ENCODE data around the gene MYL6B.

The MYL6B gene

DNA sequence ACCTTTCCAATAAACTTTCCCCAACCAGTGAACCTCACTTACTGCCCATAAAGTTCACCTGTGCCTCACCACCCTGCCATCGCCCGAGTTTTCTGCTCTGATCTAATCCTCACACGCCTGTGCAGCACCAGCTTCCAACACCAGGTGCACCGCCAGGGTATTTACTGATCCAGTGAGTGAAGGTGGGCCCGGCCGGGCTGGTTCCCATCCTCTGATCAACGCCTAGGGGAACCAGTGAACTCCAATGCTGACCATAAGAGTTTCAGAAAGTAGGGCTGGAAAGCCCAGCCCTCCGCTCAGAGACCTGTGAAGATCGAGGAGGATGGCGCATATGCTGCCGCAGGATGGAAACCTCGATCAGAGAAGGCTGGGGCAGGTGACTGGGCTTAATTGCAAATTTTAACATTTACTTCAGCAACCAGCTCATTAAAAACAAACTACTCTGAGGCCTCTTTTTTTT is 685 bp upstream of the MYL6B start:
- peak overlapping the region; percentile 49 for H2AFZ ChIP-seq (ENCODE audit: low read depth, low read length)
- no peak overlapping the region for H3K14ac ChIP-seq (ENCODE audit: low read length in 2 of 2)
- H3K4me2 ChIP-seq (ENCODE audit: low read length, poor library complexity, severe bottlenecking): peak overlapping the region; percentile 72
- peak overlapping the region; percentile 80 for H3K27ac ChIP-seq (ENCODE audit: low read length, poor library complexity, severe bottlenecking)
- no peak overlapping the region for H4K91ac ChIP-seq (ENCODE audit: low read length)
- H2BK5ac ChIP-seq (ENCODE audit: low read depth, low read length, poor library complexity, severe bottlenecking): no peak overlapping the region
- peak overlapping the region in 1 of 2 experiments; percentile 15 for H2BK12ac ChIP-seq (ENCODE audit: low read length in 2 of 2)
- WGBS: 19% methylated on average over 12 of the region's 12 CpGs
- peaks cover 13% of the 10 kb centered on the region for H3K4me1 ChIP-seq (ENCODE audit: control insufficient read depth, insufficient read depth, low read depth, low read length)
- H3K9me3 ChIP-seq (ENCODE audit: control insufficient read depth, low read length): no peaks in the 10 kb centered on the region
- H3K9ac ChIP-seq (ENCODE audit: low read length): peak overlapping the region; percentile 98
- H3K79me1 ChIP-seq (replicated peaks; ENCODE audit: low read length, poor library complexity, severe bottlenecking): peaks cover 19% of the 10 kb centered on the region
- no peaks in the 10 kb centered on the region for H3K27me3 ChIP-seq (ENCODE audit: control insufficient read depth in 1 of 2, insufficient read depth in 1 of 2, low read length in 2 of 2)
- H3K23ac ChIP-seq (ENCODE audit: low read length in 2 of 2): no peak overlapping the region
- peak overlapping the region; percentile 43 to 93 for H3K4me3 ChIP-seq (ENCODE audit: insufficient read depth in 1 of 2, low read depth in 1 of 2, low read length in 2 of 2)
- no peak for DNase-seq
- H3K4ac ChIP-seq (ENCODE audit: low read depth in 1 of 2, low read length in 2 of 2): peak overlapping the region; percentile 9 to 81
- no peak overlapping the region for H2BK15ac ChIP-seq (ENCODE audit: low read depth, poor library complexity, severe bottlenecking)
- H2BK120ac ChIP-seq (ENCODE audit: low read depth, low read length): no peak overlapping the region
- H2AK5ac ChIP-seq (ENCODE audit: low read length, severe bottlenecking): no peak overlapping the region
- peak overlapping the region in 1 of 2 experiments; percentile 28 for H3K18ac ChIP-seq (ENCODE audit: low read depth in 1 of 2, low read length in 2 of 2)
- H3K36me3 ChIP-seq (ENCODE audit: control insufficient read depth in 1 of 2, insufficient read depth in 2 of 2, low read depth in 1 of 2, low read length in 2 of 2): peaks cover 16 to 19% of the 10 kb centered on the region in 2 experiments
- peak overlapping the region; percentile 4 for H4K8ac ChIP-seq (ENCODE audit: low read length)

DNA sequence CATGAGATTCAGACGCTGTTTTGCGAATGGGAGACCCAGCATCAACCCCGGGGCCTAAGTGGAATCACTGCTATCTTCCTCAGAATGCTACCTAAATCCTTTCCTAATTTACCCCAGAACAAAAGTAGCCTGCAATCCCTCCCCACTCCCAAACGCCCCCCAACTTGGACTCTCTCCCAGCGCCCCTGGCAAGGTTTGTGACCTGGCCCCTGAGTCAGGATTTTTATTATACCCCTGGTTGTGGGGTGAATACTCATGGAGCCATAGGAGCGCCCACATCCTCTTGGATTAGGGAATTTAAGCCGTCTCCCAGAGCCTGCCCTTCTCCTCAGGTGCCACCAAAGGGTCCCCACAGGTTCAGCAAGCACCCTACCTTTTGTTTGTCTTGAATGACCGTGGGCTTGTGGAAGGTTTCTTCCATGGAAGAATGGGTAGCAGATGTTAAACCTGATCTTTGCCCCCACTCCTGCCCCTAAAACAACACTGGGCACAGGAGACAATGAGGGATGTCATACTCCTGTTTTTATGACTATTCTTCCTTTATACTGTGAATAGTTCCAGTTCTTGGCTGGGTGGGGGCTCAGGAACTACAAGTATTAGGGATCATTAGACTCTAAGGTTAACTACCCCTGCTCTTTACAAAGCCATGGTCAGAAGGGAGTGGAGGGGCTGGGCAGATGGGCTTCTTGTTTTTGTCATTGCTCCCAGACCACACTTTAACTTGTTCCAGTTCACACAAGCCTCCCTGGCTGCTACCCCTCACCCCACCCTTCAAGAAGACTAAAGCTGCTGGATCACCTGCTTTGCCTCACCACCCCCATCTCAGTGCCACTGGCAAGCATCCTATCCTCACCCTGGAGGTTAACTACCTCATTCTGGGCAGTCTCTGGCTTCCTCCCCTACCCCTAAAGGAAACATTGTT is 630 bp downstream of the MYL6B start:
- no peak overlapping the region for H2BK12ac ChIP-seq (ENCODE audit: low read length in 2 of 2)

DNA sequence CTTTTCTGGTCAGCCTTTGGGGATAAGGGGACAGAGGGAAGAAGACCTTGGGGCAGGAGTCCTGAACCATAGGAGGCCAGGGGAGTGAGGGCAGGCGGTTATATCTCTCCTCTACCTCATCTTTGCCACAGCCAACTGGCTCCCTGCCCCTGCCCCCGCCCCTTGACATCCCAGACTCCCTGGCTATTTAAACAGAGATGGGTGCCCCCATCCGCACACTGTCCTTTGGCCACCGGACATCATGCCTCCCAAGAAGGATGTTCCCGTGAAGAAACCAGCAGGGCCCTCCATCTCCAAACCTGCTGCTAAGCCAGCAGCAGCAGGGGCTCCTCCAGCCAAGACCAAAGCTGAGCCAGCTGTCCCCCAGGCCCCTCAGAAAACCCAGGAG is 1.3 kb downstream of the MYL6B start:
- H3K23ac ChIP-seq (ENCODE audit: low read length in 2 of 2): no peak overlapping the region
- H3K14ac ChIP-seq (ENCODE audit: low read length in 2 of 2): no peak overlapping the region
- no peak overlapping the region for H3K4ac ChIP-seq (ENCODE audit: low read depth in 1 of 2, low read length in 2 of 2)
- no peaks in the 10 kb centered on the region for H3K9me3 ChIP-seq (ENCODE audit: control insufficient read depth, low read length)
- H2AFZ ChIP-seq (ENCODE audit: low read depth, low read length): no peak overlapping the region
- H3K9ac ChIP-seq (ENCODE audit: low read length): peak overlapping the region; percentile 98
- WGBS: 90% methylated on average over 4 of the region's 5 CpGs
- no peak overlapping the region for H4K91ac ChIP-seq (ENCODE audit: low read length)
- peaks cover 13% of the 10 kb centered on the region for H3K4me1 ChIP-seq (ENCODE audit: control insufficient read depth, insufficient read depth, low read depth, low read length)
- no peak overlapping the region for H2AK5ac ChIP-seq (ENCODE audit: low read length, severe bottlenecking)
- peak overlapping the region in 1 of 2 experiments; percentile 93 for H3K4me3 ChIP-seq (ENCODE audit: insufficient read depth in 1 of 2, low read depth in 1 of 2, low read length in 2 of 2)
- H3K36me3 ChIP-seq (ENCODE audit: control insufficient read depth in 1 of 2, insufficient read depth in 2 of 2, low read depth in 1 of 2, low read length in 2 of 2): peaks cover 16 to 19% of the 10 kb centered on the region in 2 experiments
- no peak overlapping the region for H2BK5ac ChIP-seq (ENCODE audit: low read depth, low read length, poor library complexity, severe bottlenecking)
- DNase-seq: no peak
- H3K27ac ChIP-seq (ENCODE audit: low read length, poor library complexity, severe bottlenecking): no peak overlapping the region
- no peak overlapping the region for H2BK12ac ChIP-seq (ENCODE audit: low read length in 2 of 2)
- no peak overlapping the region for H2BK120ac ChIP-seq (ENCODE audit: low read depth, low read length)
- no peak overlapping the region for H4K8ac ChIP-seq (ENCODE audit: low read length)
- no peak overlapping the region for H3K18ac ChIP-seq (ENCODE audit: low read depth in 1 of 2, low read length in 2 of 2)
- H3K4me2 ChIP-seq (ENCODE audit: low read length, poor library complexity, severe bottlenecking): no peak overlapping the region
- H3K79me1 ChIP-seq (replicated peaks; ENCODE audit: low read length, poor library complexity, severe bottlenecking): peaks cover 19% of the 10 kb centered on the region
- no peak overlapping the region for H2BK15ac ChIP-seq (ENCODE audit: low read depth, poor library complexity, severe bottlenecking)
- no peaks in the 10 kb centered on the region for H3K27me3 ChIP-seq (ENCODE audit: control insufficient read depth in 1 of 2, insufficient read depth in 1 of 2, low read length in 2 of 2)

More for the DNA sequence above, 630 bp downstream of the MYL6B start:
- Histone ChIP-seq H4K8ac (ENCODE audit: low read length) (peak overlapping the region; percentile 76), H3K4me2 (ENCODE audit: low read length, poor library complexity, severe bottlenecking) (peak overlapping the region; percentile 91), H2AFZ (ENCODE audit: low read depth, low read length) (no peak overlapping the region), H2BK15ac (ENCODE audit: low read depth, poor library complexity, severe bottlenecking) (no peak overlapping the region), H3K27ac (ENCODE audit: low read length, poor library complexity, severe bottlenecking) (no peak overlapping the region), H2BK120ac (ENCODE audit: low read depth, low read length) (no peak overlapping the region), H2BK5ac (ENCODE audit: low read depth, low read length, poor library complexity, severe bottlenecking) (no peak overlapping the region), H3K36me3 (ENCODE audit: control insufficient read depth in 1 of 2, insufficient read depth in 2 of 2, low read depth in 1 of 2, low read length in 2 of 2) (peaks cover 16 to 19% of the 10 kb centered on the region in 2 experiments), H3K9me3 (ENCODE audit: control insufficient read depth, low read length) (no peaks in the 10 kb centered on the region), H3K4ac (ENCODE audit: low read depth in 1 of 2, low read length in 2 of 2) (peak overlapping the region in 1 of 2 experiments; percentile 2), H3K27me3 (ENCODE audit: control insufficient read depth in 1 of 2, insufficient read depth in 1 of 2, low read length in 2 of 2) (no peaks in the 10 kb centered on the region), H2AK5ac (ENCODE audit: low read length, severe bottlenecking) (peak overlapping the region; percentile 79), H3K79me1 (replicated peaks; ENCODE audit: low read length, poor library complexity, severe bottlenecking) (peaks cover 19% of the 10 kb centered on the region), H3K9ac (ENCODE audit: low read length) (peak overlapping the region; percentile 98), H3K14ac (ENCODE audit: low read length in 2 of 2) (peak overlapping the region in 1 of 2 experiments; percentile 36), H3K18ac (ENCODE audit: low read depth in 1 of 2, low read length in 2 of 2) (peak overlapping the region; percentile 49 to 64), H3K23ac (ENCODE audit: low read length in 2 of 2) (peak overlapping the region; percentile 16 to 53), H4K91ac (ENCODE audit: low read length) (peak overlapping the region; percentile 70), H3K4me1 (ENCODE audit: control insufficient read depth, insufficient read depth, low read depth, low read length) (peaks cover 13% of the 10 kb centered on the region), H3K4me3 (ENCODE audit: insufficient read depth in 1 of 2, low read depth in 1 of 2, low read length in 2 of 2) (peak overlapping the region; percentile 54 to 93)
- no peak for DNase-seq
- WGBS: 22% methylated on average over 8 of the region's 8 CpGs

- Histone ChIP-seq H2BK15ac (ENCODE audit: low read depth, poor library complexity, severe bottlenecking) (no peak overlapping the region), H3K9ac (ENCODE audit: low read length) (peak overlapping the region; percentile 43), H3K4ac (ENCODE audit: low read depth in 1 of 2, low read length in 2 of 2) (no peak overlapping the region), H3K9me3 (ENCODE audit: control insufficient read depth, low read length) (no peaks in the 10 kb centered on the region), H3K18ac (ENCODE audit: low read depth in 1 of 2, low read length in 2 of 2) (no peak overlapping the region), H2BK120ac (ENCODE audit: low read depth, low read length) (no peak overlapping the region), H3K27me3 (ENCODE audit: control insufficient read depth in 1 of 2, insufficient read depth in 1 of 2, low read length in 2 of 2) (no peaks in the 10 kb centered on the region), H3K4me2 (ENCODE audit: low read length, poor library complexity, severe bottlenecking) (no peak overlapping the region), H2BK5ac (ENCODE audit: low read depth, low read length, poor library complexity, severe bottlenecking) (no peak overlapping the region), H2AFZ (ENCODE audit: low read depth, low read length) (no peak overlapping the region), H2BK12ac (ENCODE audit: low read length in 2 of 2) (no peak overlapping the region), H4K91ac (ENCODE audit: low read length) (no peak overlapping the region), H3K14ac (ENCODE audit: low read length in 2 of 2) (no peak overlapping the region), H3K4me1 (ENCODE audit: control insufficient read depth, insufficient read depth, low read depth, low read length) (peaks cover 13% of the 10 kb centered on the region), H4K8ac (ENCODE audit: low read length) (no peak overlapping the region), H3K23ac (ENCODE audit: low read length in 2 of 2) (no peak overlapping the region), H2AK5ac (ENCODE audit: low read length, severe bottlenecking) (no peak overlapping the region), H3K79me1 (replicated peaks; ENCODE audit: low read length, poor library complexity, severe bottlenecking) (peaks cover 19% of the 10 kb centered on the region), H3K36me3 (ENCODE audit: control insufficient read depth in 1 of 2, insufficient read depth in 2 of 2, low read depth in 1 of 2, low read length in 2 of 2) (peaks cover 16 to 19% of the 10 kb centered on the region in 2 experiments), H3K4me3 (ENCODE audit: insufficient read depth in 1 of 2, low read depth in 1 of 2, low read length in 2 of 2) (no peak overlapping the region), H3K27ac (ENCODE audit: low read length, poor library complexity, severe bottlenecking) (no peak overlapping the region)
- no peak for DNase-seq
- WGBS: 100% methylated on average over 1 of the region's 1 CpG
Measured at GRCh38 chr12:56154246-56154771, 1.9 kb downstream of the MYL6B start.

Data from mesenchymal stem cell (in vitro differentiated cells and primary cell).